HL-60 (cell line): ENCODE data around the gene FAM151A.

ENCODE experiments used
- DNase-seq, 2 experiments: peaks; one replicate each; pipeline ENCODE4 v3.0.0-alpha.2; 2010 to 2020; ENCODE audit warnings: low read depth in 1 of 2, low spot score in 1 of 2
- H3K27ac ChIP-seq: fragments of 250-450 bp; sonication (Bioruptor Pico); replicated peaks from 2 replicates; pipeline ENCODE4 v1.5.1; 2020; ENCODE audit warnings: mild to moderate bottlenecking, moderate library complexity
- H3K27me3 ChIP-seq: fragments of 250-450 bp; sonication (Bioruptor Pico); 2 replicates; pipeline ENCODE4 v1.5.1; 2021; ENCODE audit warnings: mild to moderate bottlenecking, moderate library complexity; ENCODE audit not compliant: insufficient read depth, poor library complexity, severe bottlenecking
- H3K4me3 ChIP-seq: replicated peaks from 2 replicates; pipeline ENCODE4 v1.5.1; 2011; ENCODE audit warnings: mild to moderate bottlenecking, control low read depth, low read length; ENCODE audit not compliant: insufficient read depth
- GABPA ChIP-seq: IDR thresholded peaks from 2 replicates; pipeline ENCODE4 v1.6.1; 2012; ENCODE audit warnings: low read depth
- POLR2AphosphoS5 ChIP-seq: IDR thresholded peaks from 2 replicates; pipeline ENCODE4 v1.6.1; 2012; ENCODE audit warnings: low read depth
- SPI1 ChIP-seq: IDR thresholded peaks from 2 replicates; pipeline ENCODE4 v1.6.1; 2012; ENCODE audit warnings: low read depth, mild to moderate bottlenecking, borderline replicate concordance
- TF ChIP-seq, protein P1 (sequence below): IDR thresholded peaks from one replicate; pipeline ENCODE4 v1.5.1; 2011; ENCODE audit warnings: low read length, control low read depth, inconsistent platforms; ENCODE audit not compliant: insufficient read depth
- TF ChIP-seq, protein P2 (sequence below): IDR thresholded peaks from 2 replicates; pipeline ENCODE4 v1.6.1; 2012; ENCODE audit warnings: low read depth; ENCODE audit not compliant: insufficient replicate concordance

Gene FAM151A

DNA sequence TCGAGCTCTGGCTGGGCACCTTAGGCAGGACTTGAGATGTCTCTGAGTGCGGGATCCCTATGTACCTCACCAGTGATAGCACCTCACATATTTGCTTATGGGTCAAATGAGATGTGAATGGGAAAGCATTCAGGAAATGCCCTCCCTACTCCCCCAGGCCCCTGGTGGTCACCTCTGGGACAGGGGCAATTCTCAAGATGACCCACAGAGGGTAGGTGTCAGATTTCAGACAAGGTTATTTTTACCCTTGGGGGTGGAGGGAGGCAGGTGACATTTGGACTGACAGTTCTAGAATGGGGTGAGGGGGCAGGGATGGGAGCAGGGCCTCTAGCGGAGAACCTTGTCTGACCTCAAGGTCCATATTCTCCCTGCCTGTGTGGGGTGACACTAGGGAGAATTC is 48.2 kb downstream of the FAM151A start:
- no peak for TF ChIP-seq GABPA
- no peak for TF ChIP-seq POLR2AphosphoS5
- TF ChIP-seq, protein P1, sequence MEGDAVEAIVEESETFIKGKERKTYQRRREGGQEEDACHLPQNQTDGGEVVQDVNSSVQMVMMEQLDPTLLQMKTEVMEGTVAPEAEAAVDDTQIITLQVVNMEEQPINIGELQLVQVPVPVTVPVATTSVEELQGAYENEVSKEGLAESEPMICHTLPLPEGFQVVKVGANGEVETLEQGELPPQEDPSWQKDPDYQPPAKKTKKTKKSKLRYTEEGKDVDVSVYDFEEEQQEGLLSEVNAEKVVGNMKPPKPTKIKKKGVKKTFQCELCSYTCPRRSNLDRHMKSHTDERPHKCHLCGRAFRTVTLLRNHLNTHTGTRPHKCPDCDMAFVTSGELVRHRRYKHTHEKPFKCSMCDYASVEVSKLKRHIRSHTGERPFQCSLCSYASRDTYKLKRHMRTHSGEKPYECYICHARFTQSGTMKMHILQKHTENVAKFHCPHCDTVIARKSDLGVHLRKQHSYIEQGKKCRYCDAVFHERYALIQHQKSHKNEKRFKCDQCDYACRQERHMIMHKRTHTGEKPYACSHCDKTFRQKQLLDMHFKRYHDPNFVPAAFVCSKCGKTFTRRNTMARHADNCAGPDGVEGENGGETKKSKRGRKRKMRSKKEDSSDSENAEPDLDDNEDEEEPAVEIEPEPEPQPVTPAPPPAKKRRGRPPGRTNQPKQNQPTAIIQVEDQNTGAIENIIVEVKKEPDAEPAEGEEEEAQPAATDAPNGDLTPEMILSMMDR: no peak
- TF ChIP-seq SPI1: no peak
- TF ChIP-seq, protein P2, sequence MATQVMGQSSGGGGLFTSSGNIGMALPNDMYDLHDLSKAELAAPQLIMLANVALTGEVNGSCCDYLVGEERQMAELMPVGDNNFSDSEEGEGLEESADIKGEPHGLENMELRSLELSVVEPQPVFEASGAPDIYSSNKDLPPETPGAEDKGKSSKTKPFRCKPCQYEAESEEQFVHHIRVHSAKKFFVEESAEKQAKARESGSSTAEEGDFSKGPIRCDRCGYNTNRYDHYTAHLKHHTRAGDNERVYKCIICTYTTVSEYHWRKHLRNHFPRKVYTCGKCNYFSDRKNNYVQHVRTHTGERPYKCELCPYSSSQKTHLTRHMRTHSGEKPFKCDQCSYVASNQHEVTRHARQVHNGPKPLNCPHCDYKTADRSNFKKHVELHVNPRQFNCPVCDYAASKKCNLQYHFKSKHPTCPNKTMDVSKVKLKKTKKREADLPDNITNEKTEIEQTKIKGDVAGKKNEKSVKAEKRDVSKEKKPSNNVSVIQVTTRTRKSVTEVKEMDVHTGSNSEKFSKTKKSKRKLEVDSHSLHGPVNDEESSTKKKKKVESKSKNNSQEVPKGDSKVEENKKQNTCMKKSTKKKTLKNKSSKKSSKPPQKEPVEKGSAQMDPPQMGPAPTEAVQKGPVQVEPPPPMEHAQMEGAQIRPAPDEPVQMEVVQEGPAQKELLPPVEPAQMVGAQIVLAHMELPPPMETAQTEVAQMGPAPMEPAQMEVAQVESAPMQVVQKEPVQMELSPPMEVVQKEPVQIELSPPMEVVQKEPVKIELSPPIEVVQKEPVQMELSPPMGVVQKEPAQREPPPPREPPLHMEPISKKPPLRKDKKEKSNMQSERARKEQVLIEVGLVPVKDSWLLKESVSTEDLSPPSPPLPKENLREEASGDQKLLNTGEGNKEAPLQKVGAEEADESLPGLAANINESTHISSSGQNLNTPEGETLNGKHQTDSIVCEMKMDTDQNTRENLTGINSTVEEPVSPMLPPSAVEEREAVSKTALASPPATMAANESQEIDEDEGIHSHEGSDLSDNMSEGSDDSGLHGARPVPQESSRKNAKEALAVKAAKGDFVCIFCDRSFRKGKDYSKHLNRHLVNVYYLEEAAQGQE: no peak
- no peak for DNase-seq
- Histone ChIP-seq H3K27me3 (no peaks in the 10 kb centered on the region), H3K4me3 (no peak overlapping the region), H3K27ac (no peak overlapping the region)

DNA sequence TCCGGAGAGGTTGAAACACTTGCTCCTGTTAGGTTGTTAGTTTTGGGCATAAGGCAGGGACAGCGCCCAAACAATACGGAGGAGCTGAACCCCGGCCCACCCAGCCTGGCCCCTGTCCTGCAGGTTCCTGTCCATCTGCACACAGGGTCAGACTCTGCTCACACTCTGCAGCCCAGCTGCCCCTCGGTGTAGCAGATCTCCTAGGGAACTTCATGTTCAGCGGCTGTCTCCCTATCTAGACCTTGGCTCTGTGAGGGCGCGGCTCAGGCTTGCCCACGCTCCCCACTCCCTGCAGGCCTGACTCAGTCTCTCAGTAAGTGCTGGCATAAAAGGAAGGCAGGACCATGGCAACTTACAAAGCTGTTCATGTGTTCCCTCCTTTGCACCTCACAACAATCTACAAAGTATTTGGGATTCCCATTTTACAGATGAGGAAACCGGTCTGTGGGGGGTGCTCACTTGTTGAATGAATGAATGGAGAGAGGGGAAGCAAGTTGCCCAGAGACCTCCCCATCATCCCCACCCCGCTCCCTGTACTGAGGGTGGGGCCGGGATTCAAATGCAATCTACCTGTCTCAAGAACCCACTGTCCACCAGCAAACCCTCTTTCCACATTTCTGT is 49.1 kb downstream of the FAM151A start:
- no peak for DNase-seq
- TF ChIP-seq SPI1 (no peak), GABPA (no peak), POLR2AphosphoS5 (no peak)
- TF ChIP-seq, protein P1: no peak
- TF ChIP-seq, protein P2: no peak
- no peak overlapping the region for H3K27ac ChIP-seq
- H3K27me3 ChIP-seq: no peaks in the 10 kb centered on the region
- H3K4me3 ChIP-seq: no peak overlapping the region

DNA sequence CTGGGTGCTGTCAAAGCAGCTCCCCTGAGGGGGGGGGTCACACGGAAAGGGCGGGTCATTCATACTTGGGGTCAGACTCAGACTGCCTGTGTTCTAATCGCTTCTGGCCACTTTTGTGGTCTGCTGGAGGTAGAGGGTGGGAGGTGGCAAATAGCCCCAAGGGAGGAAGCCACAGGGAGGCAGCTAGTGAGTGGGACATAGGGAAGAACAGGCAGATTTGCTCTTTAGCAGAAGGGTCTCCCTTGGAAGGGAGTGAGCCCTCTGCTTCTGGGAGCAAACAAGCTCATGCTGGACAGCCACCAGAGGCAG is 50.8 kb downstream of the FAM151A start:
- H3K27ac ChIP-seq: peak overlapping the region; percentile 52
- H3K4me3 ChIP-seq: no peak overlapping the region
- DNase-seq: no peak
- no peaks in the 10 kb centered on the region for H3K27me3 ChIP-seq
- TF ChIP-seq GABPA: no peak
- TF ChIP-seq POLR2AphosphoS5: no peak
- no peak for TF ChIP-seq SPI1
- TF ChIP-seq, protein P2: no peak
- TF ChIP-seq, protein P1: no peak
